ENCODE measurements around the gene CCK.

The CCK gene

GRCh38 chr3:42226470-42227425 is 39.2 kb downstream of the CCK start:
- DNase-seq (ENCODE audit: low read depth in 2 of 2, low spot score in 1 of 2) = no peak

- no peak for DNase-seq (ENCODE audit: low read depth in 2 of 2, low spot score in 1 of 2)
Measured at GRCh38 chr3:42225486-42226363, 40.3 kb downstream of the CCK start.

- DNase-seq (ENCODE audit: low read depth in 2 of 2, low spot score in 1 of 2) = no peak
Measured at GRCh38 chr3:42224658-42225421, 41.1 kb downstream of the CCK start.

- DNase-seq (ENCODE audit: low read depth in 2 of 2, low spot score in 1 of 2) = no peak
Measured at GRCh38 chr3:42224178-42224577, 41.8 kb downstream of the CCK start.

GRCh38 chr3:42222942-42223693 is 42.9 kb downstream of the CCK start:
- DNase-seq (ENCODE audit: low read depth in 2 of 2, low spot score in 1 of 2) = no peak

- DNase-seq (ENCODE audit: low read depth in 2 of 2, low spot score in 1 of 2) = no peak
Measured at GRCh38 chr3:42220436-42221121, 45.4 kb downstream of the CCK start.

GRCh38 chr3:42216931-42217333 is 49.1 kb downstream of the CCK start:
- no peak for DNase-seq (ENCODE audit: low read depth in 2 of 2, low spot score in 1 of 2)

- DNase-seq (ENCODE audit: low read depth in 2 of 2, low spot score in 1 of 2) = no peak
Measured at GRCh38 chr3:42216302-42216701, 49.7 kb downstream of the CCK start.

- DNase-seq (ENCODE audit: low read depth in 2 of 2, low spot score in 1 of 2) = no peak
Measured at GRCh38 chr3:42214565-42215283, 51.3 kb downstream of the CCK start.

GRCh38 chr3:42214064-42214463 is 51.9 kb downstream of the CCK start:
- no peak for DNase-seq (ENCODE audit: low read depth in 2 of 2, low spot score in 1 of 2)

GRCh38 chr3:42213417-42213816 is 52.6 kb downstream of the CCK start:
- no peak for DNase-seq (ENCODE audit: low read depth in 2 of 2, low spot score in 1 of 2)

- no peak for DNase-seq (ENCODE audit: low read depth in 2 of 2, low spot score in 1 of 2)
Measured at GRCh38 chr3:42210726-42211125, 55.3 kb downstream of the CCK start.

- DNase-seq (ENCODE audit: low read depth in 2 of 2, low spot score in 1 of 2) = no peak
Measured at GRCh38 chr3:42209917-42210316, 56.1 kb downstream of the CCK start.
